OCI-LY7 (cell line): ENCODE measurements around the gene GSX1.

ENCODE experiments used
- EZH2phosphoT487 ChIP-seq: fragments of 200-600 bp; sonication (generic); IDR thresholded peaks from 2 replicates; pipeline ENCODE4 v1.6.1; 2018; ENCODE audit warnings: low read depth, borderline replicate concordance, mild to moderate bottlenecking, mixed run types, antibody characterized with exemption, low read length, moderate library complexity, mixed read lengths
- TF ChIP-seq, protein P1 (sequence below): fragments of 200-600 bp; sonication (generic); conservative IDR thresholded peaks from 2 replicates; pipeline ENCODE4 v1.5.1; 2014; ENCODE audit warnings: mild to moderate bottlenecking, antibody characterized with exemption, low read length, moderate library complexity, mixed read lengths

DNA sequence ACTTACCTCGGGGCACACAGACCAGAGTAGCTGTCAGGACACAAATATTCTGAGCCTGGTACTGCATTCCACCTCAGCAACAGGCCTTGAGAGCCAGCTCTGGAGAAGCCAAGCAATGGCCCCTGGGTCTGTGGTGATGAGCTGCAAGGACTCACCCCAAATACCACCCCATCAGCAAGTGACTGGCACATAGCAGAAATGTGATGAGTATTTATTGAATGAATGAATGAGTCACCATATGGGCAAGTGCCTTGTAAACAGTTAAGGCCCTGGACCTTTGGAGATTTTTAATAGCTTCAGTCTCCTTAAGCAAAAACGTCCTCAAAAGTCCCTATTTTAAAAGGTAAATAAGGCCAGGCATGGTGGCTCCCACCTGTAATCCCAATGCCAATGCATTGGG, 18.2 kb downstream of the GSX1 start:
- TF ChIP-seq, protein P1, sequence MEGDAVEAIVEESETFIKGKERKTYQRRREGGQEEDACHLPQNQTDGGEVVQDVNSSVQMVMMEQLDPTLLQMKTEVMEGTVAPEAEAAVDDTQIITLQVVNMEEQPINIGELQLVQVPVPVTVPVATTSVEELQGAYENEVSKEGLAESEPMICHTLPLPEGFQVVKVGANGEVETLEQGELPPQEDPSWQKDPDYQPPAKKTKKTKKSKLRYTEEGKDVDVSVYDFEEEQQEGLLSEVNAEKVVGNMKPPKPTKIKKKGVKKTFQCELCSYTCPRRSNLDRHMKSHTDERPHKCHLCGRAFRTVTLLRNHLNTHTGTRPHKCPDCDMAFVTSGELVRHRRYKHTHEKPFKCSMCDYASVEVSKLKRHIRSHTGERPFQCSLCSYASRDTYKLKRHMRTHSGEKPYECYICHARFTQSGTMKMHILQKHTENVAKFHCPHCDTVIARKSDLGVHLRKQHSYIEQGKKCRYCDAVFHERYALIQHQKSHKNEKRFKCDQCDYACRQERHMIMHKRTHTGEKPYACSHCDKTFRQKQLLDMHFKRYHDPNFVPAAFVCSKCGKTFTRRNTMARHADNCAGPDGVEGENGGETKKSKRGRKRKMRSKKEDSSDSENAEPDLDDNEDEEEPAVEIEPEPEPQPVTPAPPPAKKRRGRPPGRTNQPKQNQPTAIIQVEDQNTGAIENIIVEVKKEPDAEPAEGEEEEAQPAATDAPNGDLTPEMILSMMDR: no peak
- no peak for TF ChIP-seq EZH2phosphoT487
